PC-9 (cell line): Measurements from ENCODE around the gene RNF157. TPM values are rescaled to one million over a fixed set of nuclear protein-coding genes. Genes with fewer than 3 reads are reported as not detected.

Experiments
- BruUV-seq: library from RNA; stranded (reverse); fragments of 400-500 nt; replicated peaks from 2 replicates; lab custom pipeline; 2021; lab: Mats Ljungman, UMichigan
- CTCF ChIA-PET: fragments of 300-600 bp; sonication (Branson Sonifier 250); formaldehyde crosslinking; loops from one replicate; lab custom pipeline; 2022; ENCODE audit warnings: antibody characterized with exemption; lab: Charles Lee
- POLR2A ChIA-PET: fragments of 300-600 bp; sonication (Branson Sonifier 250); formaldehyde crosslinking; loops from one replicate; lab custom pipeline; 2022; ENCODE audit warnings: antibody characterized with exemption; ENCODE audit not compliant: unreplicated experiment; lab: Charles Lee
- DNase-seq, 2 experiments: peaks; one replicate each; pipeline versions ENCODE4 v3.0.0 to v3.0.0-alpha.2; 2015 to 2022; ENCODE audit warnings: mixed read lengths in 1 of 2
- H2AFZ ChIP-seq: fragments of 200-600 bp; sonication (generic); 2 replicates; pipeline ENCODE4 v1.8.1; 2017; ENCODE audit warnings: antibody characterized with exemption
- H3F3A ChIP-seq: fragments of 200-600 bp; sonication (generic); 2 replicates; pipeline ENCODE4 v1.8.1; 2017; ENCODE audit warnings: antibody characterized with exemption, mild to moderate bottlenecking, low read depth; ENCODE audit not compliant: insufficient read depth
- H3K27ac ChIP-seq: fragments of 200-600 bp; sonication (generic); 2 replicates; pipeline ENCODE4 v1.6.1; 2016; ENCODE audit warnings: mixed run types
- H3K27me3 ChIP-seq: fragments of 200-600 bp; sonication (generic); 2 replicates; pipeline ENCODE4 v1.6.1; 2016; ENCODE audit warnings: low read depth, mixed run types; ENCODE audit not compliant: insufficient read depth
- H3K36me3 ChIP-seq: fragments of 200-600 bp; sonication (generic); 2 replicates; pipeline ENCODE4 v1.6.1; 2016; ENCODE audit warnings: low read depth, mixed run types
- H3K4me1 ChIP-seq: fragments of 200-600 bp; sonication (generic); replicated peaks from 2 replicates; pipeline ENCODE4 v1.6.1; 2016; ENCODE audit warnings: mixed run types; ENCODE audit not compliant: insufficient read depth
- H3K4me2 ChIP-seq: fragments of 200-600 bp; sonication (generic); 2 replicates; pipeline ENCODE4 v1.6.1; 2017; ENCODE audit warnings: mixed run types
- H3K4me3 ChIP-seq: fragments of 200-600 bp; sonication (generic); 2 replicates; pipeline ENCODE4 v1.6.1; 2016; ENCODE audit warnings: mixed run types
- H3K79me2 ChIP-seq: fragments of 200-600 bp; sonication (generic); 2 replicates; pipeline ENCODE4 v1.6.1; 2017; ENCODE audit warnings: low read depth, mixed run types
- H3K9me2 ChIP-seq: fragments of 200-600 bp; sonication (generic); 2 replicates; pipeline ENCODE4 v1.8.1; 2017; ENCODE audit warnings: mild to moderate bottlenecking; ENCODE audit not compliant: insufficient read depth
- H3K9me3 ChIP-seq: fragments of 200-600 bp; sonication (generic); 2 replicates; pipeline ENCODE4 v1.8.1; 2016; ENCODE audit warnings: low read depth; ENCODE audit not compliant: insufficient read depth
- H4K20me1 ChIP-seq: fragments of 200-600 bp; sonication (generic); 2 replicates; pipeline ENCODE4 v1.8.1; 2017; ENCODE audit not compliant: insufficient read depth
- CTCF ChIP-seq: fragments of 200-600 bp; sonication (generic); conservative IDR thresholded peaks from 2 replicates; pipeline ENCODE4 v1.6.1; 2017; ENCODE audit warnings: mixed run types, antibody characterized with exemption, mild to moderate bottlenecking, moderate library complexity
- EZH2 ChIP-seq: fragments of 200-600 bp; sonication (generic); IDR thresholded peaks from 2 replicates; pipeline ENCODE4 v1.8.0; 2017; ENCODE audit warnings: antibody characterized with exemption, low read depth
- intact Hi-C: fragments of 100-400 bp; cut with micrococcal nuclease; formaldehyde crosslinking; loops from one replicate; pipeline ENCODE4 v1.10.0; 2022; ENCODE audit not compliant: unreplicated experiment
- total RNA-seq: library from RNA; stranded (reverse); gene quantifications from 2 replicates; pipeline ENCODE4 v1.2.3, GENCODE V29; 2021

Gene RNF157
- total RNA-seq, 1 experiment from 2014 or later = 7.2 TPM

GRCh38 chr17:76279742-76280287, 39.5 kb upstream of the RNF157 start:
- Histone ChIP-seq H3F3A (peaks cover 4% of the 10 kb centered on the region), H3K9me2 (no peaks in the 10 kb centered on the region), H4K20me1 (no peaks in the 10 kb centered on the region), H3K4me3 (no peak overlapping the region), H3K27ac (no peak overlapping the region), H2AFZ (no peak overlapping the region), H3K4me1 (peaks cover 15% of the 10 kb centered on the region), H3K9me3 (no peaks in the 10 kb centered on the region), H3K36me3 (no peaks in the 10 kb centered on the region), H3K27me3 (no peaks in the 10 kb centered on the region), H3K4me2 (no peak overlapping the region), H3K79me2 (no peaks in the 10 kb centered on the region)
- ChIA-PET POLR2A (interaction anchor here (0.6 kb wide), 1 partner anchor 302 kb away, joined by 5 read pairs; no protein-coding TSS in a partner anchor), CTCF (interaction anchor here (0.5 to 1.3 kb wide), 14 partner anchors 15 to 160 kb away, joined by 3 to 18 read pairs (median 4); no protein-coding TSS in a partner anchor)
- intact Hi-C loops = loop anchor here (1.0 to 10.0 kb wide), 5 partner anchors 98 to 505 kb away; partner anchors contain the start of gene MRPL38
- 0 out of 2 replicates have a peak, but pooled peaks have one; percentile 0 for TF ChIP-seq CTCF
- TF ChIP-seq EZH2 = no peak
- no peak for DNase-seq
- BruUV-seq = no TSS peak

- Histone ChIP-seq H2AFZ (no peak overlapping the region), H3K9me3 (no peaks in the 10 kb centered on the region), H3K79me2 (no peaks in the 10 kb centered on the region), H3K36me3 (no peaks in the 10 kb centered on the region), H3K27ac (no peak overlapping the region), H3F3A (peaks cover 4% of the 10 kb centered on the region), H3K4me2 (no peak overlapping the region), H3K4me3 (no peak overlapping the region), H3K27me3 (no peaks in the 10 kb centered on the region), H4K20me1 (no peaks in the 10 kb centered on the region), H3K9me2 (no peaks in the 10 kb centered on the region), H3K4me1 (peaks cover 15% of the 10 kb centered on the region)
- DNase-seq = peak; percentile 47 to 83
- ChIA-PET POLR2A (interaction anchor here (0.6 kb wide), 1 partner anchor 301 kb away, joined by 5 read pairs; no protein-coding TSS in a partner anchor), CTCF (interaction anchor here (0.5 to 1.3 kb wide), 13 partner anchors 15 to 280 kb away, joined by 3 to 5 read pairs (median 3); no protein-coding TSS in a partner anchor)
- TF ChIP-seq CTCF (peak; percentile 94), EZH2 (no peak)
- intact Hi-C loops = loop anchor here (1.0 to 10.0 kb wide), 5 partner anchors 97 to 504 kb away; partner anchors contain the start of gene MRPL38
- BruUV-seq = no TSS peak
These were observed 38.9 kb upstream of the RNF157 start for GRCh38 chr17:76278952-76279741.

- Histone ChIP-seq H3K27me3 (no peaks in the 10 kb centered on the region), H3K36me3 (no peaks in the 10 kb centered on the region), H3K9me2 (no peaks in the 10 kb centered on the region), H3K4me2 (no peak overlapping the region), H3K27ac (no peak overlapping the region), H4K20me1 (no peaks in the 10 kb centered on the region), H3K79me2 (no peaks in the 10 kb centered on the region), H2AFZ (no peak overlapping the region), H3K4me3 (no peak overlapping the region), H3F3A (peaks cover 4% of the 10 kb centered on the region), H3K4me1 (peaks cover 15% of the 10 kb centered on the region), H3K9me3 (no peaks in the 10 kb centered on the region)
- POLR2A ChIA-PET = interaction anchor here (0.5 to 0.8 kb wide), 2 partner anchors 23 to 132 kb away, joined by 3 to 6 read pairs; no protein-coding TSS in a partner anchor
- no TSS peak for BruUV-seq
- intact Hi-C loops = loop anchor here (5.0 to 10.0 kb wide), 4 partner anchors 96 to 504 kb away; partner anchors contain the start of gene MRPL38
- CTCF ChIA-PET = interaction anchor here (0.5 to 0.6 kb wide), 2 partner anchors 173 to 223 kb away, joined by 3 to 4 read pairs; no protein-coding TSS in a partner anchor
- no peak for DNase-seq
- TF ChIP-seq CTCF (no peak), EZH2 (no peak)
These were observed 38.1 kb upstream of the RNF157 start for GRCh38 chr17:76278268-76278908.
